WI38 (cell line): ENCODE measurements around the gene ODC1.

Experiments
- H3K4me3 ChIP-seq: 2 replicates; pipeline ENCODE4 v1.5.1; 2011; ENCODE audit warnings: low read depth, mild to moderate bottlenecking, control low read depth, low read length
- CTCF ChIP-seq: IDR thresholded peaks from 2 replicates; pipeline ENCODE4 v1.5.1; 2012; ENCODE audit warnings: low read depth, mild to moderate bottlenecking, control low read depth, low read length

The ODC1 gene

GRCh38 chr2:10402062-10402585 is 46.0 kb downstream of the ODC1 start:
- TF ChIP-seq CTCF = no peak
- H3K4me3 ChIP-seq = no peak overlapping the region

GRCh38 chr2:10400978-10401951 is 46.9 kb downstream of the ODC1 start:
- TF ChIP-seq CTCF = no peak

GRCh38 chr2:10400568-10400977 is 47.6 kb downstream of the ODC1 start:
- H3K4me3 ChIP-seq = no peak overlapping the region
- TF ChIP-seq CTCF = no peak

More at GRCh38 chr2:10400978-10401951, 46.9 kb downstream of the ODC1 start:
- H3K4me3 ChIP-seq = no peak overlapping the region

- no peak for TF ChIP-seq CTCF
- no peak overlapping the region for H3K4me3 ChIP-seq
Measured at GRCh38 chr2:10400002-10400401, 48.1 kb downstream of the ODC1 start.

- no peak for TF ChIP-seq CTCF
- no peak overlapping the region for H3K4me3 ChIP-seq
Measured at GRCh38 chr2:10399358-10399757, 48.8 kb downstream of the ODC1 start.

GRCh38 chr2:10398496-10398895 is 49.6 kb downstream of the ODC1 start:
- H3K4me3 ChIP-seq = no peak overlapping the region
- TF ChIP-seq CTCF = no peak

- no peak for TF ChIP-seq CTCF
Measured at GRCh38 chr2:10397878-10398277, 50.2 kb downstream of the ODC1 start.

More at GRCh38 chr2:10397878-10398277, 50.2 kb downstream of the ODC1 start:
- no peak overlapping the region for H3K4me3 ChIP-seq
